Neural progenitor cell (in vitro differentiated cells): ENCODE data around the gene CDH11. TPM values are rescaled to one million over a fixed set of nuclear protein-coding genes. Genes with fewer than 3 reads are reported as not detected.

Experiments used
- DNase-seq: peaks from one replicate; pipeline ENCODE4 v3.0.0-alpha.2; 2016; ENCODE audit warnings: low spot score
- H2AFZ ChIP-seq: fragments of 200-600 bp; sonication (generic); replicated peaks from 2 replicates; pipeline ENCODE4 v1.6.1; 2016; ENCODE audit warnings: antibody characterized with exemption
- H3F3A ChIP-seq: fragments of 200-600 bp; sonication (generic); 2 replicates; pipeline ENCODE4 v1.6.1; 2016; ENCODE audit warnings: antibody characterized with exemption, low read depth
- H3K27ac ChIP-seq: fragments of 200-600 bp; sonication (generic); 2 replicates; pipeline ENCODE4 v1.5.1; 2016; ENCODE audit warnings: mild to moderate bottlenecking
- H3K27me3 ChIP-seq: fragments of 200-600 bp; sonication (generic); 2 replicates; pipeline ENCODE4 v1.6.1; 2016; ENCODE audit warnings: mild to moderate bottlenecking, moderate library complexity
- H3K36me3 ChIP-seq: fragments of 200-600 bp; sonication (generic); 2 replicates; pipeline ENCODE4 v1.5.1; 2016
- H3K4me1 ChIP-seq: fragments of 200-600 bp; sonication (generic); 2 replicates; pipeline ENCODE4 v1.6.1; 2016; ENCODE audit warnings: mixed run types
- H3K4me2 ChIP-seq: fragments of 200-600 bp; sonication (generic); 2 replicates; pipeline ENCODE4 v1.6.1; 2016
- H3K4me3 ChIP-seq: fragments of 200-600 bp; sonication (generic); 2 replicates; pipeline ENCODE4 v1.5.1; 2016
- H3K79me2 ChIP-seq: fragments of 200-600 bp; sonication (generic); 2 replicates; pipeline ENCODE4 v1.6.1; 2016; ENCODE audit warnings: low read depth
- H3K9ac ChIP-seq: fragments of 200-600 bp; sonication (generic); 2 replicates; pipeline ENCODE4 v1.6.1; 2016
- H3K9me3 ChIP-seq: fragments of 200-600 bp; sonication (generic); 2 replicates; pipeline ENCODE4 v1.5.1; 2016; ENCODE audit warnings: low read depth
- H4K20me1 ChIP-seq: fragments of 200-600 bp; sonication (generic); 2 replicates; pipeline ENCODE4 v1.6.1; 2016; ENCODE audit warnings: low read depth
- H3K27ac Mint-ChIP-seq: 3 replicates; pipeline ENCODE4 v1.8.0; 2021; ENCODE audit warnings: mixed read lengths
- H3K27me3 Mint-ChIP-seq: 2 replicates; pipeline ENCODE4 v1.8.0; 2022; ENCODE audit warnings: low read depth, mild to moderate bottlenecking, inconsistent platforms, moderate library complexity, mixed read lengths; ENCODE audit not compliant: insufficient read depth
- H3K36me3 Mint-ChIP-seq: 3 replicates; pipeline ENCODE4 v1.8.0; 2021; ENCODE audit warnings: mixed read lengths
- H3K4me1 Mint-ChIP-seq: 3 replicates; pipeline ENCODE4 v1.8.0; 2021; ENCODE audit warnings: mixed read lengths
- H3K4me3 Mint-ChIP-seq: 3 replicates; pipeline ENCODE4 v1.8.0; 2021; ENCODE audit warnings: mild to moderate bottlenecking, moderate library complexity, mixed read lengths
- H3K9me3 Mint-ChIP-seq: 3 replicates; pipeline ENCODE4 v1.8.0; 2020; ENCODE audit warnings: mixed read lengths
- EZH2 ChIP-seq: fragments of 200-600 bp; sonication (generic); IDR thresholded peaks from 2 replicates; pipeline ENCODE4 v1.6.1; 2017; ENCODE audit warnings: antibody characterized with exemption, mild to moderate bottlenecking, moderate library complexity
- EZH2phosphoT487 ChIP-seq: fragments of 200-600 bp; sonication (generic); IDR thresholded peaks from 2 replicates; pipeline ENCODE4 v1.6.1; 2017; ENCODE audit warnings: antibody characterized with exemption
- total RNA-seq: library from RNA; depleted of rRNA; stranded (reverse); fragments of >200 nt; gene quantifications from 2 replicates; pipeline ENCODE4 v1.2.3, GENCODE V29; 2015; ENCODE audit warnings: low replicate concordance
- TF ChIP-seq, protein P1 (sequence below): fragments of 200-600 bp; sonication (generic); IDR thresholded peaks from 2 replicates; pipeline ENCODE4 v1.5.1; 2017; ENCODE audit warnings: antibody characterized with exemption, mild to moderate bottlenecking

CDH11 gene
- total RNA-seq, 1 donor from 2014 or later: 98.5 TPM

DNA sequence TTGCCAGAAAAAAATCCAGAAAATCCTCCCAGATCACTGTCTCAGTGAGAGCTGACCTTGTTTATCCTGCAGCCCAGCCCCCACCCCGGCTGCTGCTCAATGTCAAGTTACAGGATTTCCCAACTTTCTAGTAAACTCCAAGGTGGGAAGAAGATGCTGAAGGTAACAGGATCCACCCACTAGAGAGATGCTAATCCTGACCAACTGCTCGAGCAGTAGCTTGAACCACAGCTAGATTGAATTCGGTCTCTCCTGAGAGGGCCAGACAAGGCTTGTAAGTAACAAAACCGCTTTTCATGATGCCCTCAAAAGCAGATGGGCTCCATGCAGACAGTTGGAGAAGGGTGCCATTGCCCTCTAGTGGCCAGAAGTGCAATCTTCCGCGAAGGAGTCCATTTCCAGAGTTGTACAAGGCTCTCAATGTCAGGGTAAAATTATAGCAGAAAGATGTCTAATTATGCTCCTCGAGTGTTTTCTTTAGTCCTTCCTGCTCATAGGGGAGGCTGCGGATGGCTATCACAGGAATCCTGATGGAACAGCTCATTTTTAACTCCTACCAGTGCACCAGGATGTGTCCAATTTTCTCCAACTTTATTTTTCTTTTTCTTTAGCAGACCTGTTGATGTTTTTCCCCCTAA is 3.9 kb downstream of the CDH11 start:
- no peak overlapping the region for H3K9ac ChIP-seq
- H3K9me3 Mint-ChIP-seq: no peaks in the 10 kb centered on the region
- H3K4me3 ChIP-seq: peak overlapping the region; percentile 7
- peaks cover 10% of the 10 kb centered on the region for H3K27me3 Mint-ChIP-seq
- H3K9me3 ChIP-seq: no peaks in the 10 kb centered on the region
- H3K27ac Mint-ChIP-seq: no peak overlapping the region
- peak overlapping the region; percentile 52 for H3K4me3 Mint-ChIP-seq
- H3K4me1 ChIP-seq: peaks cover 36% of the 10 kb centered on the region
- no peak for TF ChIP-seq EZH2
- TF ChIP-seq, protein P1, sequence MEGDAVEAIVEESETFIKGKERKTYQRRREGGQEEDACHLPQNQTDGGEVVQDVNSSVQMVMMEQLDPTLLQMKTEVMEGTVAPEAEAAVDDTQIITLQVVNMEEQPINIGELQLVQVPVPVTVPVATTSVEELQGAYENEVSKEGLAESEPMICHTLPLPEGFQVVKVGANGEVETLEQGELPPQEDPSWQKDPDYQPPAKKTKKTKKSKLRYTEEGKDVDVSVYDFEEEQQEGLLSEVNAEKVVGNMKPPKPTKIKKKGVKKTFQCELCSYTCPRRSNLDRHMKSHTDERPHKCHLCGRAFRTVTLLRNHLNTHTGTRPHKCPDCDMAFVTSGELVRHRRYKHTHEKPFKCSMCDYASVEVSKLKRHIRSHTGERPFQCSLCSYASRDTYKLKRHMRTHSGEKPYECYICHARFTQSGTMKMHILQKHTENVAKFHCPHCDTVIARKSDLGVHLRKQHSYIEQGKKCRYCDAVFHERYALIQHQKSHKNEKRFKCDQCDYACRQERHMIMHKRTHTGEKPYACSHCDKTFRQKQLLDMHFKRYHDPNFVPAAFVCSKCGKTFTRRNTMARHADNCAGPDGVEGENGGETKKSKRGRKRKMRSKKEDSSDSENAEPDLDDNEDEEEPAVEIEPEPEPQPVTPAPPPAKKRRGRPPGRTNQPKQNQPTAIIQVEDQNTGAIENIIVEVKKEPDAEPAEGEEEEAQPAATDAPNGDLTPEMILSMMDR: peak; percentile 96
- no peak for TF ChIP-seq EZH2phosphoT487
- H3K27me3 ChIP-seq: peaks cover under 1% of the 10 kb centered on the region
- no peak overlapping the region for H2AFZ ChIP-seq
- peaks cover 3% of the 10 kb centered on the region for H3K36me3 Mint-ChIP-seq
- no peaks in the 10 kb centered on the region for H3K36me3 ChIP-seq
- no peak overlapping the region for H3K27ac ChIP-seq
- peaks cover 37% of the 10 kb centered on the region for H3K4me1 Mint-ChIP-seq
- peaks cover 89% of the 10 kb centered on the region for H3K79me2 ChIP-seq
- H3F3A ChIP-seq: peaks cover 29% of the 10 kb centered on the region
- peaks cover 70% of the 10 kb centered on the region for H4K20me1 ChIP-seq
- H3K4me2 ChIP-seq: peak overlapping the region; percentile 63
- DNase-seq: peak; percentile 86

DNA sequence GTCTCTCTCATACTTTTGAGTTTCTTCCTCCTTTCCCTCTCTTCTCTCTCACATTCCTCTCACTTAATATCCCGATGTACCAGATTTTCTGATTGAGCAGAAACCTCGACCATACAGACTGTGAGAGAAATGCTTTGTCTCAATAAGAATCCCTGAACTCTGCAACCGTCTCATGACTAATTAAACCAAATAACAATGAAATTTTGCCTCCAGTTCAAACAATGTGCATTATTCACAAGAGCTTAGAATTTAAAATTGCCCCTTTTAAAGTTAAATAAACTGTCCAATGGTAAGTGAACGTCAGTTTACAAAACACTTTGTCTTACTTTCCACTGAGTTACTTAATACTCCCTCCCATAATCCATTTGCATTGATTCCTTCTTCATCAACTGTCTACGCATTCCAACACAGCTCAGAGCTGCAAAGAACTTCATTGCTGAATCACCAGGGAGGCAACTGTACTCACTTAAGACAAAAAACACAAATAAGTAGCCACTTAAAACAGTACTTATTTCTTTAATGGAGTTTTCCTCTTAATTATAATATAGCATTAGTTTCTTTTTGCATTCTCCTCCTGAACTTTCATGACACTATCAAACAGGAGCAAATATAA is 4.9 kb downstream of the CDH11 start:
- DNase-seq: peak; percentile 33
- Histone ChIP-seq H3K4me1 (peaks cover 36% of the 10 kb centered on the region), H3K27me3 (no peaks in the 10 kb centered on the region), H3K9me3 (no peaks in the 10 kb centered on the region), H3K4me2 (peak overlapping the region; percentile 45), H4K20me1 (peaks cover 80% of the 10 kb centered on the region), H3K4me3 (no peak overlapping the region), H2AFZ (no peak overlapping the region), H3K27ac (no peak overlapping the region), H3K36me3 (no peaks in the 10 kb centered on the region), H3F3A (peaks cover 23% of the 10 kb centered on the region), H3K79me2 (peaks cover 99% of the 10 kb centered on the region), H3K9ac (no peak overlapping the region)
- Mint-ChIP-seq H3K27ac (peak overlapping the region; percentile 25), H3K36me3 (peaks cover 3% of the 10 kb centered on the region), H3K4me3 (no peak overlapping the region), H3K27me3 (peaks cover 10% of the 10 kb centered on the region), H3K4me1 (peaks cover 37% of the 10 kb centered on the region), H3K9me3 (no peaks in the 10 kb centered on the region)
- no peak for TF ChIP-seq EZH2phosphoT487
- TF ChIP-seq EZH2: no peak
- TF ChIP-seq, protein P1: no peak

DNA sequence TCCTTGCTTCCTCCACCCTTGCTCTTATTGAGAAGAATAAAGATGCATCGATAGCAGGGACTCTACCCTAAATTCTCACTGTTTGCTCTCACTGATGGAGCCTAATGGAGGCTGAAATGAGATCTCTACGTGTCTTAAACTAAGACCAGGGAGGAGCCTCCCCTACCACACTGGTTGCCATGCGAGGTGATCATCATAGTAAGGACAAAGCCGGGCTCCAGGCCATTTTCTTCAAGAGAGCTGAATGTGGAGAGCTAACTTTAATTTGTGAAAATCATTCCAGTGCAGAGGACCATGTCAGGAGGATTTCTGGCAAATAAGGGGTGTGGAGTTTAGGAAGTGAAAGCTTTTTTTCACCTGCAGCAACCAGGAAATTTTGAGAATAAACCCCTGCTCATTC is 5.6 kb downstream of the CDH11 start:
- Mint-ChIP-seq H3K9me3 (no peaks in the 10 kb centered on the region), H3K4me3 (no peak overlapping the region), H3K36me3 (peaks cover 5% of the 10 kb centered on the region), H3K27me3 (peaks cover 10% of the 10 kb centered on the region), H3K4me1 (peaks cover 37% of the 10 kb centered on the region), H3K27ac (no peak overlapping the region)
- Histone ChIP-seq H3K9ac (no peak overlapping the region), H3F3A (peaks cover 23% of the 10 kb centered on the region), H3K9me3 (no peaks in the 10 kb centered on the region), H4K20me1 (peaks cover 82% of the 10 kb centered on the region), H3K79me2 (peaks cover 100% of the 10 kb centered on the region), H3K4me3 (no peak overlapping the region), H3K27ac (no peak overlapping the region), H3K4me1 (peaks cover 36% of the 10 kb centered on the region), H3K4me2 (peak overlapping the region; percentile 45), H3K27me3 (no peaks in the 10 kb centered on the region), H2AFZ (no peak overlapping the region), H3K36me3 (no peaks in the 10 kb centered on the region)
- TF ChIP-seq EZH2phosphoT487: no peak
- TF ChIP-seq EZH2: no peak
- TF ChIP-seq, protein P1: no peak
- no peak for DNase-seq
